Osteocyte (in vitro differentiated cells): Measurements from ENCODE around the gene DERL3. TPM values are rescaled to one million over a fixed set of nuclear protein-coding genes. Genes with fewer than 3 reads are reported as not detected.

Experiments used
- DNase-seq: peaks from one replicate; pipeline ENCODE4 v3.0.0; 2021; ENCODE audit warnings: mixed read lengths; ENCODE audit not compliant: unreplicated experiment; ENCODE audit errors: extremely low spot score
- H3K27ac Mint-ChIP-seq: one replicate; pipeline ENCODE4 v1.8.0; 2021; ENCODE audit warnings: mild to moderate bottlenecking, mixed read lengths; ENCODE audit not compliant: unreplicated experiment
- H3K27me3 Mint-ChIP-seq: one replicate; pipeline ENCODE4 v1.8.0; 2021; ENCODE audit warnings: mixed read lengths; ENCODE audit not compliant: unreplicated experiment
- H3K36me3 Mint-ChIP-seq: one replicate; pipeline ENCODE4 v1.8.0; 2021; ENCODE audit warnings: mixed read lengths; ENCODE audit not compliant: unreplicated experiment
- H3K4me1 Mint-ChIP-seq: one replicate; pipeline ENCODE4 v1.8.0; 2021; ENCODE audit warnings: mixed read lengths; ENCODE audit not compliant: unreplicated experiment
- H3K4me3 Mint-ChIP-seq: one replicate; pipeline ENCODE4 v1.8.0; 2021; ENCODE audit warnings: mild to moderate bottlenecking, moderate library complexity, mixed read lengths; ENCODE audit not compliant: unreplicated experiment
- H3K9me3 Mint-ChIP-seq: one replicate; pipeline ENCODE4 v1.8.0; 2021; ENCODE audit warnings: mixed read lengths; ENCODE audit not compliant: unreplicated experiment
- total RNA-seq: library from RNA; stranded (reverse); gene quantifications from 2 replicates; pipeline ENCODE4 v1.2.1, GENCODE V29; 2021
- TF ChIP-seq, protein P1 (sequence below): fragments of 200-600 bp; sonication (generic); IDR thresholded peaks from 2 replicates; pipeline ENCODE4 v1.5.0; 2021; ENCODE audit warnings: antibody characterized with exemption, mild to moderate bottlenecking, moderate library complexity

Gene DERL3
- total RNA-seq, 1 donor from 2014 or later, result 0.56 TPM

DNA sequence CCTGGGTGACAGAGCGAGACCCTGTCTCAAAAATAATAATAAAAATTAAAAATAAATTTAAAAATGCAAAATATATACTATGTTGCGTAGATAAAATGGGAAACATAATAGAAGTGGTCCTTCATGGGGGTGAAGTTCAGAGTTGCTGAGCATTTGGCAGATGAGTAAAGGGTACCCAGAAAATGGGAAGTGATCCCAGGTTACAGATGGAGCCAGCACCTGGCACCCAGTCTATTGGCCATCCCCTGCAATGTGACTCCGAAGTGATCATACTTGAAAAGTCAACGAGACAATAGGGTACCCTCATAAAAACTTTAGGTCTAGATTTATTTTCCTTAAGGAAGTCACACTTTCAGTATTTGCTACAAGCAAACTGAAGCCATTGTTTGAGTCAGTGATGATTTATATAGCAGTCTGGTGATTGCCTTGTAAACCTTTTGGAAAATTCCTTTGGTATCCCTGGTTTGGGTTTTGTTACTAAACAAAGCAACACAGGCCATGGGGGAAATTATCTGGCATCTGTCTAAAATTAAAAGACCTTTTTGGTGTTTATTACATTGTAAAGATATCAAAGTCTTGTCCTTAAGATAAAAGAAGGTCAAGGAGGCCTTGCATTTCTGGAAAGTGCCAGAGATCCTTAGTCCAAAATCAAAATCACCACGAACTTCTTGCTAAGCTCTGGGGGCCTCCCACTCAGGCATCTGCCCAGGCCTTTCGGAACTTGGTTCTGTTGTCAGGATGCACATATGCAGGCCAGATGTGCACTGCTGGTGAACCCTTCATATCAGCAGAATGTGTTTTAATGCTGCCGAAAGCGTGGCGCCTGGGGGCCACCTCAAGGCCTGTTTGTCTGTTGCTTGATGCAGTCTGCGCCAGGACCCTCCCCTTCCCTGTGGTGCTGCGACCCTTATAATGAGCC lies 47.7 kb downstream of the DERL3 start:
- peaks cover 38% of the 10 kb centered on the region for H3K4me1 Mint-ChIP-seq
- H3K36me3 Mint-ChIP-seq, result peaks cover 9% of the 10 kb centered on the region
- TF ChIP-seq, protein P1, sequence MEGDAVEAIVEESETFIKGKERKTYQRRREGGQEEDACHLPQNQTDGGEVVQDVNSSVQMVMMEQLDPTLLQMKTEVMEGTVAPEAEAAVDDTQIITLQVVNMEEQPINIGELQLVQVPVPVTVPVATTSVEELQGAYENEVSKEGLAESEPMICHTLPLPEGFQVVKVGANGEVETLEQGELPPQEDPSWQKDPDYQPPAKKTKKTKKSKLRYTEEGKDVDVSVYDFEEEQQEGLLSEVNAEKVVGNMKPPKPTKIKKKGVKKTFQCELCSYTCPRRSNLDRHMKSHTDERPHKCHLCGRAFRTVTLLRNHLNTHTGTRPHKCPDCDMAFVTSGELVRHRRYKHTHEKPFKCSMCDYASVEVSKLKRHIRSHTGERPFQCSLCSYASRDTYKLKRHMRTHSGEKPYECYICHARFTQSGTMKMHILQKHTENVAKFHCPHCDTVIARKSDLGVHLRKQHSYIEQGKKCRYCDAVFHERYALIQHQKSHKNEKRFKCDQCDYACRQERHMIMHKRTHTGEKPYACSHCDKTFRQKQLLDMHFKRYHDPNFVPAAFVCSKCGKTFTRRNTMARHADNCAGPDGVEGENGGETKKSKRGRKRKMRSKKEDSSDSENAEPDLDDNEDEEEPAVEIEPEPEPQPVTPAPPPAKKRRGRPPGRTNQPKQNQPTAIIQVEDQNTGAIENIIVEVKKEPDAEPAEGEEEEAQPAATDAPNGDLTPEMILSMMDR, result no peak
- no peaks in the 10 kb centered on the region for H3K27me3 Mint-ChIP-seq
- H3K4me3 Mint-ChIP-seq, result no peak overlapping the region
- H3K27ac Mint-ChIP-seq, result peak overlapping the region; percentile 18
- no peak for DNase-seq
- H3K9me3 Mint-ChIP-seq, result no peaks in the 10 kb centered on the region

DNA sequence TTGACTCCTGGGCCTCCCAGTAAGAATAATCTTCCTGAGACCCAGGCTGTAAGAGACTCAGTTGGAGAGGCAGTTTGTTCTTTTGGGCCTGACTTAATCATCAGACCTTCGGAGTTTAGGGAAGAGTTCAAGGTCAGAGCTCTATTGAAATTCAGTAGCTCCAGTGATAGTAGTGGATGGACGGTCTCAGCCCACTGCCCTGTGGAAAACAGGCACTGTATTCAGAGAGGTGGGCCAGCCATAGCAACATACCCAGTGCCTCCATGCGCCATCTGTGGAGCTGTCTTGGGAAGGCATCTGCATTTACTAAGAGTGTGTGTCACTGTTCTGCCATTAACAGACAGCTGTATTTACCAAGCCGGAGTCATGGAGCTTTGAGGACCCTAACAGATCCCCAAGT lies 49.2 kb downstream of the DERL3 start:
- Mint-ChIP-seq H3K36me3 (peaks cover 6% of the 10 kb centered on the region), H3K4me1 (peaks cover 37% of the 10 kb centered on the region), H3K9me3 (no peaks in the 10 kb centered on the region), H3K27ac (peak overlapping the region; percentile 18), H3K4me3 (peak overlapping the region; percentile 38), H3K27me3 (no peaks in the 10 kb centered on the region)
- DNase-seq, result no peak
- TF ChIP-seq, protein P1, result no peak

DNA sequence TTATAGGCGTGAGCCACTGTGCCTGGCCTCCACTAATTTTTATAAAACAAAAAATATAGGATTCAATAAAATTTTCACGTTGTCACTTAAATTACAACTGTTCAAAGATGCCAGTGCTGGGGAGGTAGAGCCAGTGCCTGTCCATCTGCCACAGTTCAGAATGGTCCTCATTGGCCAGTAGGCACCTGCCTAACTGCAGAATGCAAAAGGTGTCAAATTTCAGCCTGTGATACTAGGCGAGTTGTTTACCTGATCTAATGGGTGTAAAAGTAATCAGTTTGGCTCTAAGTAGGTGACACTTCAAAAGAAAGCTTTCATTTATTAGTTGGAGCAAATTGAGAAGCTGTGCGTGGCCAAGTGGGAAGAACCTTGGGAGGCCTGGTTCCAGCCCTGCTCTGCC lies 49.7 kb downstream of the DERL3 start:
- peaks cover 42% of the 10 kb centered on the region for H3K4me1 Mint-ChIP-seq
- H3K9me3 Mint-ChIP-seq, result no peaks in the 10 kb centered on the region
- H3K36me3 Mint-ChIP-seq, result peaks cover 6% of the 10 kb centered on the region
- DNase-seq, result no peak
- peak overlapping the region; percentile 18 for H3K27ac Mint-ChIP-seq
- H3K4me3 Mint-ChIP-seq, result peak overlapping the region; percentile 38
- TF ChIP-seq, protein P1, result no peak
- no peaks in the 10 kb centered on the region for H3K27me3 Mint-ChIP-seq

DNA sequence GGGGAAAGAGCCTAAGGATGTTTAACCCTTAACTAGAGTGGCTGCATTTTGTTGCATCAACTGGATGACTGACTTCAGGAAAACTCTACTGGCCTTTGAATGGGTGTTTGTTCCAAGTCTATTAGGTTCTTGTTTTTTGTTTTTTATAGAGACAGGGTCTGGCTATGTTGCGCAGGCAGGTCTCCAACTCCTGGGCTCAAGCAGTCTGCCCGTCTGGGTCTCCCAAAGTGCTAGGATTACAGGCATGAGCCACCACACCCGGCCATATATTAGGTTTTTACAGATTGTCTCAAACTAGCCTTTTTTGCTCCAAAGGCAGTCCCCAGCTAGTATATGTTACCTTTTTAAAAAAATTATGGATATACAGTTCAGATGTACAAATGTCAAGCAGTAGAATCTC lies 50.9 kb downstream of the DERL3 start:
- peak overlapping the region; percentile 88 for H3K4me3 Mint-ChIP-seq
- no peaks in the 10 kb centered on the region for H3K27me3 Mint-ChIP-seq
- peak overlapping the region; percentile 70 for H3K27ac Mint-ChIP-seq
- no peak for DNase-seq
- H3K4me1 Mint-ChIP-seq, result peaks cover 46% of the 10 kb centered on the region
- H3K36me3 Mint-ChIP-seq, result peaks cover under 1% of the 10 kb centered on the region
- no peaks in the 10 kb centered on the region for H3K9me3 Mint-ChIP-seq
- TF ChIP-seq, protein P1, result no peak

DNA sequence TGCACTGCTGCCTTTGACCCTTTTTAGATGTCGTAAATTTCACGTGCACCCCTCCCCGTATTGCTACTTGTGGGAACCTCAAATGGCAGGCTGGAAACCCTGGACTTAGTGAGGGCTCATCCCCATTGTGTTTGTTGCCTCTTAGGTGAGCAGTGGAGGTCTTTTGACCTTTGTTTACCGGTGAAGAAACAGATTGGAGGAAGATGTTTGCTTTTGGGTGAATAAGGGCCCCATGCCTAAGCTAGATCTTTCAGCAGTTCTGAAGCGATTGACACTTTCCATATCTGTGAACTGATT lies 51.3 kb downstream of the DERL3 start:
- no peaks in the 10 kb centered on the region for H3K27me3 Mint-ChIP-seq
- DNase-seq, result no peak
- peak overlapping the region; percentile 88 for H3K4me3 Mint-ChIP-seq
- H3K9me3 Mint-ChIP-seq, result no peaks in the 10 kb centered on the region
- H3K27ac Mint-ChIP-seq, result peak overlapping the region; percentile 70
- H3K36me3 Mint-ChIP-seq, result no peaks in the 10 kb centered on the region
- TF ChIP-seq, protein P1, result no peak
- H3K4me1 Mint-ChIP-seq, result peaks cover 46% of the 10 kb centered on the region
